Caco-2 (cell line): ENCODE measurements around the gene UBE2N. TPM values are rescaled to one million over a fixed set of nuclear protein-coding genes. Genes with fewer than 3 reads are reported as not detected.

Source experiments
- BruUV-seq: library from RNA; stranded (reverse); fragments of 400-500 nt; replicated peaks from 2 replicates; lab custom pipeline; 2021; lab: Mats Ljungman, UMichigan
- CTCF ChIA-PET: fragments of 300-600 bp; sonication (Branson Sonifier 250); formaldehyde crosslinking; loops from one replicate; lab custom pipeline; 2022; ENCODE audit warnings: antibody characterized with exemption; lab: Charles Lee
- POLR2A ChIA-PET: fragments of 300-600 bp; sonication (Branson Sonifier 250); formaldehyde crosslinking; loops from one replicate; lab custom pipeline; 2022; ENCODE audit warnings: antibody characterized with exemption; lab: Charles Lee
- DNase-seq, 2 experiments: peaks; one replicate each; pipeline versions ENCODE4 v3.0.0 to v3.0.0-alpha.2; 2020 to 2022
- H3K27me3 ChIP-seq: replicated peaks from 2 replicates; pipeline ENCODE4 v1.6.0; 2011; ENCODE audit warnings: low read length; ENCODE audit not compliant: control insufficient read depth, insufficient read depth
- H3K36me3 ChIP-seq: 2 replicates; pipeline ENCODE4 v1.5.1; 2011; ENCODE audit warnings: low read length; ENCODE audit not compliant: control insufficient read depth, insufficient read depth
- H3K4me1 ChIP-seq: fragments of 250-450 bp; sonication (Bioruptor Pico); 2 replicates; pipeline ENCODE4 v1.5.1; 2020; ENCODE audit warnings: mild to moderate bottlenecking
- H3K4me3 ChIP-seq: 2 replicates; pipeline ENCODE4 v1.5.1; 2011; ENCODE audit warnings: low read depth, mild to moderate bottlenecking, control low read depth, low read length
- H3K9me3 ChIP-seq: fragments of 250-450 bp; sonication (Bioruptor Pico); 2 replicates; pipeline ENCODE4 v1.5.1; 2020; ENCODE audit warnings: mild to moderate bottlenecking, moderate library complexity
- H3K27ac Mint-ChIP-seq: one replicate; pipeline ENCODE4 v1.8.0; 2022; ENCODE audit warnings: mixed read lengths; ENCODE audit not compliant: unreplicated experiment
- H3K27me3 Mint-ChIP-seq: one replicate; pipeline ENCODE4 v1.8.0; 2022; ENCODE audit warnings: mixed read lengths; ENCODE audit not compliant: insufficient read depth, unreplicated experiment
- H3K36me3 Mint-ChIP-seq: one replicate; pipeline ENCODE4 v1.8.0; 2022; ENCODE audit warnings: mild to moderate bottlenecking, mixed read lengths; ENCODE audit not compliant: insufficient read depth, unreplicated experiment
- H3K4me1 Mint-ChIP-seq: one replicate; pipeline ENCODE4 v1.8.0; 2022; ENCODE audit warnings: low read depth, mixed read lengths; ENCODE audit not compliant: unreplicated experiment
- H3K4me3 Mint-ChIP-seq: one replicate; pipeline ENCODE4 v1.8.0; 2022; ENCODE audit warnings: mild to moderate bottlenecking, moderate library complexity, mixed read lengths; ENCODE audit not compliant: unreplicated experiment
- H3K9me3 Mint-ChIP-seq: one replicate; pipeline ENCODE4 v1.8.0; 2022; ENCODE audit warnings: mixed read lengths; ENCODE audit not compliant: unreplicated experiment
- CTCF ChIP-seq, 2 experiments: fragments of 200-600 bp in 1 of 2; IDR thresholded peaks; 1 replicate in 1 of 2; 2 replicates in 1 of 2; pipeline versions ENCODE4 v1.5.1 to v1.8.0; 2011 to 2022; ENCODE audit warnings: antibody characterized with exemption in 1 of 2, control low read depth in 1 of 2, inconsistent platforms in 1 of 2, low read depth in 1 of 2, low read length in 1 of 2, mild to moderate bottlenecking in 1 of 2, moderate library complexity in 1 of 2; ENCODE audit not compliant: insufficient read depth in 1 of 2, severe bottlenecking in 1 of 2, unreplicated experiment in 1 of 2
- intact Hi-C: fragments of 100-400 bp; cut with micrococcal nuclease; formaldehyde crosslinking; loops from one replicate; pipeline ENCODE4 v1.10.0; 2022; ENCODE audit not compliant: unreplicated experiment
- total RNA-seq: library from RNA; stranded (reverse); gene quantifications from 2 replicates; pipeline ENCODE4 v1.2.3, GENCODE V29; 2022

Gene UBE2N
- total RNA-seq, 1 experiment from 2014 or later, result 153 TPM

- Mint-ChIP-seq H3K27ac (peak overlapping the region; percentile 91), H3K36me3 (peaks cover 49% of the 10 kb centered on the region), H3K4me3 (peak overlapping the region; percentile 80), H3K4me1 (peaks cover 27% of the 10 kb centered on the region), H3K27me3 (no peaks in the 10 kb centered on the region), H3K9me3 (no peaks in the 10 kb centered on the region)
- TF ChIP-seq CTCF (IDR thresholded peaks at IDR 0.05; ENCODE audit: insufficient read depth in 1 of 2, low read depth in 1 of 2, low read length in 1 of 2, severe bottlenecking in 1 of 2, unreplicated experiment in 1 of 2), result no peak
- no peaks in the 10 kb centered on the region for H3K27me3 ChIP-seq
- H3K9me3 ChIP-seq, result no peaks in the 10 kb centered on the region
- CTCF ChIA-PET, result interaction anchor here (0.7 kb wide), 1 partner anchor 40 kb away, joined by 3 read pairs; no protein-coding TSS in a partner anchor
- POLR2A ChIA-PET, result interaction anchor here (0.5 to 0.7 kb wide), 2 partner anchors 196 to 222 kb away, joined by 3 read pairs; no protein-coding TSS in a partner anchor
- H3K36me3 ChIP-seq, result no peaks in the 10 kb centered on the region; the same call in 1 of the 2 replicates
- BruUV-seq, result no TSS peak
- peaks cover 36% of the 10 kb centered on the region for H3K4me1 ChIP-seq
- intact Hi-C loops, result loop anchor here (1.0 to 5.0 kb wide), 6 partner anchors 40 to 449 kb away; partner anchors contain the start of gene EEA1
- peak; percentile 54 to 59 for DNase-seq
- H3K4me3 ChIP-seq, result peak overlapping the region; percentile 96
These were observed 65.1 kb downstream of the UBE2N start for GRCh38 chr12:93376436-93377251.

- TF ChIP-seq CTCF (IDR thresholded peaks at IDR 0.05; ENCODE audit: insufficient read depth in 1 of 2, low read depth in 1 of 2, low read length in 1 of 2, severe bottlenecking in 1 of 2, unreplicated experiment in 1 of 2), result no peak
- ChIA-PET CTCF (interaction anchor here (0.6 kb wide), 1 partner anchor 221 kb away, joined by 5 read pairs; no protein-coding TSS in a partner anchor), POLR2A (interaction anchor here (0.6 kb wide), 1 partner anchor 61 kb away, joined by 3 read pairs; no protein-coding TSS in a partner anchor)
- H3K36me3 Mint-ChIP-seq, result peaks cover 42% of the 10 kb centered on the region
- peaks cover 20% of the 10 kb centered on the region for H3K4me1 Mint-ChIP-seq
- no peak for DNase-seq
- BruUV-seq, result no TSS peak
- Histone ChIP-seq H3K27me3 (no peaks in the 10 kb centered on the region), H3K9me3 (no peaks in the 10 kb centered on the region), H3K36me3 (no peaks in the 10 kb centered on the region), H3K4me1 (peaks cover 36% of the 10 kb centered on the region), H3K4me3 (peak overlapping the region; percentile 96; the same call in 1 of the 2 replicates)
- peak overlapping the region; percentile 80 for H3K4me3 Mint-ChIP-seq
- H3K9me3 Mint-ChIP-seq, result no peaks in the 10 kb centered on the region
- peak overlapping the region; percentile 91 for H3K27ac Mint-ChIP-seq
- intact Hi-C loops, result loop anchor here (2.0 to 5.0 kb wide), 3 partner anchors 39 to 449 kb away; partner anchors contain the start of gene EEA1
- no peaks in the 10 kb centered on the region for H3K27me3 Mint-ChIP-seq
These were observed 65.8 kb downstream of the UBE2N start for GRCh38 chr12:93375906-93376305.

GRCh38 chr12:93373961-93374656 lies 67.6 kb downstream of the UBE2N start:
- DNase-seq, result no peak
- no peak overlapping the region for H3K27ac Mint-ChIP-seq
- H3K4me1 Mint-ChIP-seq, result peaks cover 20% of the 10 kb centered on the region
- H3K36me3 ChIP-seq, result no peaks in the 10 kb centered on the region
- no peak for TF ChIP-seq CTCF (IDR thresholded peaks at IDR 0.05; ENCODE audit: insufficient read depth in 1 of 2, low read depth in 1 of 2, low read length in 1 of 2, severe bottlenecking in 1 of 2, unreplicated experiment in 1 of 2)
- peaks cover 42% of the 10 kb centered on the region for H3K4me1 ChIP-seq
- peaks cover 24% of the 10 kb centered on the region for H3K36me3 Mint-ChIP-seq
- H3K27me3 Mint-ChIP-seq, result no peaks in the 10 kb centered on the region
- BruUV-seq, result no TSS peak
- POLR2A ChIA-PET, result interaction anchor here (1.0 to 1.1 kb wide), 2 partner anchors 59 to 219 kb away, joined by 4 to 5 read pairs; no protein-coding TSS in a partner anchor
- CTCF ChIA-PET, result no interaction called here
- intact Hi-C loops, result no loop called here
- H3K9me3 Mint-ChIP-seq, result no peaks in the 10 kb centered on the region
- H3K4me3 ChIP-seq, result no peak overlapping the region
- peak overlapping the region; percentile 7 for H3K4me3 Mint-ChIP-seq
- H3K9me3 ChIP-seq, result no peaks in the 10 kb centered on the region
- no peaks in the 10 kb centered on the region for H3K27me3 ChIP-seq
